CD4-positive, alpha-beta T cell treated with Interleukin-15 for 4 hours (primary cell): ENCODE results near the gene SH3PXD2B.
"Not testable (repeated sequence)": the region's sequence is repeated elsewhere in the genome, so short reads cannot be mapped to it uniquely, and the experiment has no call there.

Source experiments
- DNase-seq: peaks from one replicate; pipeline ENCODE4 v3.0.0-alpha.2; 2020; ENCODE audit warnings: low spot score

SH3PXD2B gene

DNA sequence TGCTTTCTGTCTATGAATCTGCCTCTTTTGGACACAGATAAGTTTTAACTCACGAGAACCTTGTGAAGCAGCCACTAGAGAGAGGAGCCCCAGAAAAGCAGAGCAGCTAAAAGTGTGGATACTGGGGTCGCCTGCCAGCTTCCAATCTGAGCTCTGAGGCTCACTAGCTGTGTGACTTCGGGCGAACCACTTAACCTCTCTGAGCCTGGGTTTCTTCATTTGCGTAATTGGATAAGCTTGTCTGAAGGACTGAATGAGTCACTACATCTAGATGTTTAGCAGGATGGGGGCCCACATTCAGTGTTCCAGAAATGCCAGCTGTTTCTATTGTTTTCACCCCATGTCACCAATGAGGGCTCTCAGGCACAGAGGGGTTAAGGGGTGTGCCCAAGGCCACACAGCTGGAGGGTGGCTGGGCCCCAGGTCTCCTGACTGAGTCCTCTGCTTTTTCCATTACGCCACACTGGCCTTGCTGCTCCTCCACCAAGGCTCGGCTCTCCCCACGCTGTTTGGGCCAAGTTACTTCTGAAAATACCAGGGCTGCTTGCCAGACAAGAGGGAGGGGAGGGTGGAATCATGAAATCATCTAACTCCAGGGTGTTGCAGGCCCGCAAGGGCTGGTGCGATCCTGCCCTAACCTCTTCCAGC is 36.2 kb downstream of the SH3PXD2B start:
- DNase-seq, result no peak

DNA sequence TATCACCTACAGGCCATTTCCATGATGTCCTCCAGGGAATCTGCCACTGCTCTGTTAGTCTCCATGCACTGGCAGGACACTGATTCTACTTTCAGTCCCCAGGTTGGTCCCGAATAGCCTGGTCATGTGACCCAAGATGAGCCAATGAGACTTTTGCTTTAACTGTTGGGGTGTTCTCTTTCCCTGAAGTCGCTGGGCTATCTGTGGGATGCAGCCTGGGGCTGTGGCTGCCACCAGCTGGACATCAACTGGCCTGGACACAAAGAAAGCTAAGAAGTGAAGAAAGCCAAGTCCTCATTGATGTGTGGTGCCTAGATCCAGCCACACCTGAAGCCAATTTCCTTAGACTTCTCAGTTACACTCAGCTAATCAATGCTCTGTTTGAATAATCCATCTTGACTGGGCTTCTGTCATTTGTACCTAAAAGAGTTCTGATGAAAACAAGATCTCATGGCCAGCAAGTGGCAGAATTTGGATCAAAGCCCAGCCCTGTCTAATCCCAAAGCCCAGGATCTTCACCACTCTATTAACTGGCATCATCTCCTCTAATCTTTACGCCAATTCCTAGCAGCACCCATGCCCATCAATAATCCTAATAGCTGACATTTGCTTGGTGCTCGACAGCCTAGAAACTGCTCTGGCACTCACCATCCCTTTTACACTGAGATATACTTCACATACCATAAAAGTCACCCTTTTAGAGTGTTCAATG is 37.0 kb downstream of the SH3PXD2B start:
- no peak for DNase-seq

DNA sequence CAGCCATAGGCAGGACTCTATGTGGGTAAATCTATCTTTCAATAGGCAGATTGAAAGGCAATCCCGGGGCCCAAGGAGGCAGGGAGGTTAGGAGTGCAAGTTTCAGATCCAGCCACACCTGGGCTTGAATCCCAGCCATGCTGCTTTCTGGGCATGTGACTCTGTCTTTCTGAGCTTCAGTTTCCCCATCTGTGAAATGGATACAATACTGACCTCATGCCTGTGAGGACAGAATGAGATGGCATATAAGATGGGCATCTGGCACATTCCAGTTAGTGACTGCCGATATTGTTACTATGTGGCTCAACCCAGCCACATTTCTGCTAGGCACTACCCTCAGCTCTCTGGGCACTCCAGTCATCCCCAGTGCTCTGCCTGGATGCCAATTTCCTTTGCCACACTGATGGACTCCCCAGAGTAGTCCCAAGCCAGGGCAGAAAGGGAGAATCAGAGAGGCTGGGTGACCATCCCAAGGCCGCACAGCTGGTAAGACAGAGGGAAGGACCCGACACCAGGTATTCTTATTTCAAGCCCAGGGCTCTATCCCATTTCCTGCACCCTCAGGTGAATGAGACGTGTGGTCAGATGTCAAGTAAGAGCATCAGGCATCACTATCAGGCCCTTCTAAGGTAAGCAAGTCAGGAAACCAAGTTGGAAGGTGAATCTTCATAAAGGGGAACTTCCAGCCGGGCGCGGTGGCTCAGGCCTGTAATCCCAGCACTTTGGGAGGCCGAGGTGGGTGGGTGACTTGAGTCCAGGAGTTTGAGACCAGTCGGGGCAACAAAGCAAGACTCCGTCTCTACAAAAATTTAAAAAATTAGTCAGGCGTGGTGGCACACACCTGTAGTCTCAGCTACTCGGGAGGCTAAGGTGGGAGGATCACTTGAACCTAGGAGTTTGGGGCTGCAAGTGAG is 38.7 kb downstream of the SH3PXD2B start:
- DNase-seq, result no peak

DNA sequence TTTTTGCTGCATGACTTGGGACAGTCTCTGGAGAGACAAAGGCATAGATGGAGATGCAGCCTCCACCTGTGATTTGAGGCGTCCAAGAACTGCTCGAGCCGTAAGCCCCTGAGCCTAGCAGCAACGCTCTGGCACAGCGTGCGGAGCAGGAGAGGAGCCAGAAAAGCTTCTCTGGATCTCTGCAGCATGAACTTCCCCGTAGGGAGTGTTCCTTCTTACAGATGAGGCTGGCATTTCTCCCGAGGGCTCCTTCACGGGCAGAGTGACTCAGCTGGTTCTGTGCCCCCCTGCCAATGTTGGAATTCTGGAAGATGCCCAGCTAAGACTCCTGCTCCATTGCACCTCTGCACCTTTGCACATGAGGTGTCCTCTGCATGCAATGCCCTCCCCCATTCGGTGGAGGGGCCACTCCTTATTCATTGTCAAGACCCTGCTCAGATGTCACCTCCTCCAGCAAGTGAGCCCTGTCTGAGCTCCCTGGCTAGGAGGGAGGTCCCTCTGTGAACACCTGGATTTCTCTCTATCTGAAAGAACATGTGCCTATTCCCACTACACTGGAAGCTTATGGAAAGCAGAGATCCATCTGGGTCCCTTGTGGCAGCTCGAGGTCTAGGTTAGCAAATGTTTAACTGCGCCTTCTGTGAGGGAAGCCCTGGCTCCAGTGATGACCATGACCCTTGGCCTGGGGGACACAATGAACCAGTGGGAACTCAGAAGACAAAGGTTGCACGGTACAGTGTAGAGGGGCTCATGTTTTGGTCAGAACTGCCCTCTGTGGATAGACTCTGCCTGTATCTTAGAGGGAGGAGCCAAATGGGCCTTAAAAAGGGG is 39.6 kb downstream of the SH3PXD2B start:
- DNase-seq, result no peak

DNA sequence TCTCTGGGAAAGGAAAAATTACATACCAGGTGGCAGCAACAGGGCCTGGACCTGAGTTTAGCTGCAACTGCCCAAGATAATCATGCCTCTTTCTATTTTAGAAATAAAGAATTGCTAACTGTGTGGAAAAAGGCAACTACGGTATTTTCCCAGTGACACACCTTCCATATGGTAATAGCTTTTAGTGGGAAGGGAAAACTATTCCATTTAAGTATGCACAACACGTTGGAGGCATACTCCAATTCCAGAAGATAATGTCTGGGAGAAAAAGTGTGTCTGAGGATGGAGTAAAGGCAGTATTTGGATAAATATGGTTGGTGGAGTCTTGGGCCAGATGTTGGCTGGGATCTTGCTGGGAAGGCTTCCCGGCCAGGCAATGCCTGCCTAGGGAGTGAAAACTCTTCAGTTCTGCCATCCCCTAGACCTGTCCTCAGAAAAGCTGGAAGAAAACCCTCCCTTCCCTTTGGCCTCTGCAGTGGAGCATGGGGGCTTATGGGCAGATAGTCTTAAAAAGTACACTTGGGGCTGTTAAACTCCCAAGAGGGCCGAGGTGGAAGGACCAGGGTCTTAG is 40.6 kb downstream of the SH3PXD2B start:
- no peak for DNase-seq

DNA sequence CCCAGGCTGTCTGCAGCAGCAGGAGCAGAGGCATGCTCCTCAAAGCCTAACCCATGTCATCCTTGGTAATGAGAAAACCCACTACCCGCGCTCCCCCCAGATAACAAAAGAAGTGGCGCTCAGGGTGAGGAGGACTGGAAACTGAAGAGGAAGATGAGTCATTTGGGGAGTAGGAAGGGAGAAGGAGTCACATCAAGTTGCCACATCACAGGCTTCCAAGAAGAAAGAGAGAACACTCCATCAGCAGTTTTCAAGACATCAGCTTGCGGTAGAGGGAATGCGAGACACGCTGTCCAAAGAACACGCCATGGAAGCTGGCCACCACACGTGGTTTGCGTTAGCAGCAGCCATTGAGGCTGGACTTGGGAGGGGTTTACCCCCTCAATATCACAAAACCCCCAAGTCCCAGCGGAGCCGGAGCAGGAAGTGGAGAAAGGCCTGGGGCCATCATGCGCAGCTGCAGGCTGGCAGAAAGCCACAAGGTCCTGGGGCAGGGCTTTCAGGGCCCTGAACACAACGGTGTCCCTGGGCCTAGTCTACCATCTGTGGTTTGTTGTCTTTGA is 41.5 kb downstream of the SH3PXD2B start:
- no peak for DNase-seq

DNA sequence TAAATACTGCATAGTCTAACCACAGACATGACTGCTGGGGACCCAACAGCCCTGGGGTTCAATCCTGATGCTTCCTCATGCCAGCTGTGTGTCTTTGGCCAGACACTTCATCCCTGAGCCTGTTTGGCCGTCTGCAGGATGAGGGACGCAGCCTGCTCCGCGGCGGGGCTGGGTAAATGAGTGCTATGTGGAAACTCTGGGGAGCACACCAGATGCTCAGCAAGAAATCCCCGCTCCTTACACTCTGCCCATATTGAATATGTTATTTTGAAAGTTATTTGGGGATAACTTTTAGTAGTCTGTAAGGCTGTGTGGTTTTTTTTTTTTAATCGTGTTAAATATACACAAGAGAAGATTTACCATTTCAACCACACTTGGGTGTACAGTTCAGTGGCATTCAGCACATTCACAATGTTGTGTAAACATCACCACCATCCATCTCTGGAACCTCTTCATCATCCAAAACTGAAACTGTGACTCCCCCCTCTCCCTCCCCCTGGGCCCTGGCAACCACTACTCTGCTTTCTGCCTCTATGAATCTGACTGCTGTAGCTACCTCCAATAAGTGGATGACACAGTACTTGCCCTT is 42.7 kb downstream of the SH3PXD2B start:
- no peak for DNase-seq

DNA sequence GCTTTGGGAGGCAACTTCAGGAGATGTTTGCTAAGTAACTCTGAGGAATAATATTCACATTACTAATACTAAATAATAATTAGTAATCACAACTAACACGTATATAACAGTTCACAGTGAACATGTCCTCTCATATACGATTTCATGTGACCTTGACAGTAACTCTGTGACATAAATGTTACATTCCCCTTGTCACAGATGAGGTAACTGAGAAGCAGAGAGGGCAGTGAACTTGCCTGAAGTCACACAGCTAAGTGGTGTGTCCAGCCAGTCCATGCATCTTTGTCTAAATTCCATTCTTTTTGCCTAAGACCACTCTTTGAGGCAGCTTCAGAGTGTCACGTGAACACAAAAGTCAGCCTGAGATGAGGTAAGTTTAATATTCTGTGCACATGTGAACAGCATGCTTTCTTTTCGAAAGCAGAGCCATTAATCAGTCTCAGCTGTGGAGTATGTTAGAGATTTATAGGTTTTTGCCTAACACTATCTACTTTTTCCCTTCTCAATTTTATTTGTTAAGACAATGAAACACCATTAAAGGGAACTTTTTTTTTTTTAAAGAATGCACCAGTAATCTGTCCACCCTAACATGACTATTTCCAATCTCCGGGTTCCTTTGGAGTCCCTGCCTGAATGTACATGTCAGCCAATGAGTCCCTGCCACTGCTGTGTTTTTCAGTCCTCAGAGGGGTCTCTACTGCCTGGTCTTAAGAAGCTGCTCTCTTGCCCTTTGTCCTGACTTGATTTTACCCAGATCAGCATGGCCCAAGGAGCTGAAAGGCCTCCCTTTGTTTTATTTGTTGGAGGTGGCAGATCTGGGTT is 43.5 kb downstream of the SH3PXD2B start:
- no peak for DNase-seq

DNA sequence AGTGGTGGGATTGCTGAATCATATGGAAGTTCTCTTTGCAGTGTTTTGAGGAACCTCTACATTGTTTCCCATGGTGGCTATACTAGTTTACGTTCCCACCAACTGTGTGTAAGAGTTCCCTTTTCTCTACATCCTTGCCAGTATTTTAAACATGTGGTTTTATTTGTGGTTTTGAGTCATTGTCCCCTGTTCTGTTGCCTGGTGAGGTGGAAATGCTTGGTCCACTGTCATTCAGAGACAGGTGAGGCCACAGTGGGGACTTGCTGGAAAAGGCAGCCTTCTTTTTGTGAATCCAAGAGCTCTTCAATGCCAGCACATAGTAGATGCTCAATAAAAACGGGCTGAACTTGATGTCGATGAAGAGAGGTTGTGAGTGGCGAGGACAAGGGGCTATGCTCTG is 44.2 kb downstream of the SH3PXD2B start:
- no peak for DNase-seq

DNA sequence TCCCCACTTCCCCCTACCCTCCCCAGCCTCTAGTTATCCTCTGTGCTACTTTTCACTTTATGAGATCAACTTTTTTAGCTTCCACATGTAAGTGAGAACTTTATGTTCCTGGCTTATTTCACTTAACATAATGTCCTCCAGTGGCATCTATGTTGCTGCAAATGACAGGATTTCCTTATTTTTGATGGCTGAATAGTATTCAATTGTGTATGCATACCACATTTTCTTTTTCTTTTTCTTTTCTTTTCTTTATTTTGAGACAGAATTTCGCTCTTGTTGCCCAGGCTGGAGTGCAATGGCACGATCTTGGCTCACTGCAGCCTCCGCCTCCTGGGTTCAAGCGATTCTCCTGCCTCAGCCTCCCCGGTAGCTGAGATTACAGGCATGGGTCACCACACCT is 44.8 kb downstream of the SH3PXD2B start:
- not testable (repeated sequence) for DNase-seq

DNA sequence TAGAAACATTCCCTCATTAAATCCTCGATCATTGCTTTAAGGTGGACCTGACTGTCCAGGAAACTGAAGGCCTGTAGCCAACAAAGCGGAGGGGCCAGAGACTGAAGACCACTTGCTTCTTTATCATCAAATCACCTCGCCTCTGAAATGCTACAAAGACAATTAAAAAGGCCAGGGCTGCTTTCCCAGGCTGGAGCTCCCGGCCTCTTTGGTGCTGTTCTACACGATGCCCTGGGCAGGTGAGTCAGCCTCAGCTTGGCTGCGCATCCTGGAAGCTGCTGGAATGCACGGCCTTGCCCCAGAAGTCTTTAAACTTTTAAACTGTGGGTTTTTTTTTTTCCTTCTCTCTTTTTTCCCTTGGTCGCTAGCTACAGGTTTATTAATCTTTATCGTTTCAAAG is 46.5 kb downstream of the SH3PXD2B start:
- no peak for DNase-seq

DNA sequence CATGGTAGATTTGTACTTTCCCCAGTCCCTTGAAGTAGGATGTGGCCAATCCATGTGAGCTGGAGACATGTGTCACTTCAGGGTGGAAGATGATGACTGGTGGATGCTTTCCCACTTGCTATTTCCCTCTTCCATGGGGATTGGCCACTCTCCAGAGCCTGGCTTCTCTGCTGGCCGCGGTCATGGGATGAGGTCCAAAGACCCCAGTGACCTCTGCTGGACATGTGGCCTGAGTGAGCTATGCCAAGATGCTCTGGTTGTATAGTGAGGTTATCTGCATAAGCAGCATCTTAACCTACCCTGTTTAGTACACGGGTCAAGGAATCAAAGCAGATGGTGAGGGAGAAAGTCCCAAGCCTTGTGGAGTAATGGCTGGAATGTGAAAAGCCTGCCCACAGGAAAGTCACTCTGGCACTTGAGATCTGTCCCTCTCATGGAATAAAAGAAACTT is 47.1 kb downstream of the SH3PXD2B start:
- no peak for DNase-seq

DNA sequence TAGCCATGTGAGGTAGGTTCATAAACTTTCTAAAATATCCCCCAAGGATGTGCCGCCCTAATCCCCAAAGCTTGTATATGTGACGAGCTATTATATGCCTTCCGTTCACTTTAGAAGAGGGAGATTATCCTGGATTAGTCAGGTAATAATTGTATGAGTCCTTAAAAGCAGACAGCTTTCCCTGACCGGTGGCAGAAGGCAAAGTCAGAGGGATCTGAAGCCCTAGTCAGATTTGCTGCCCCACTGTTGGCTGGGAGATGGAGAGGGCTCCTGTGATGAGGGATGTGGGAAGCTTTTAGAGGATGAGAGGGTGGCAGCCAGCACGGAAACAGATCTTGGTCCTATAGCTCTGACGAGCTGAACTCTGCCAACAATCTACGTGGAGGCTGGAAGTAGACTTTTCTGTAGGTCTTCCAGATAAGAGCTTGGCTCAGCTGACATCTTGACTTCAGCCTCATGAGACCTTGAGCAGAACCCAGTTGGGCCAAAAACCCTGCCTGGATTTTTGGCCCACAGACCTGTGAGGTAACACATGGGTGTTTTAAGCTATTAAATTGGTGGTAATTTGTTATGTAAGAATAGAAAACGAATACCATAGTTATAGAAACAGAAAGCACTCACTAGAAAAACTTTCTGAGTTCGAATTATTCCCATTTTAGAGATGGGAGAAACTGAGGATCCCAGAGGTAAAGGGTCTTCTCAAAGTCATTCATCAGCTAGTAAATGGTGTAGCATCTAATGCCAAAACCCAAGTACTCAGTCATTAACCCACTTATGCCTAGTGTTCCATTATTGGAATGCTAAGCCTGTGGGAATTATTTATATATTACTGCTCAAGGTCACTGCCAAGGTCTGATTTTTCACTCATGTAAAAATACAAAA is 48.9 kb downstream of the SH3PXD2B start:
- DNase-seq, result no peak

DNA sequence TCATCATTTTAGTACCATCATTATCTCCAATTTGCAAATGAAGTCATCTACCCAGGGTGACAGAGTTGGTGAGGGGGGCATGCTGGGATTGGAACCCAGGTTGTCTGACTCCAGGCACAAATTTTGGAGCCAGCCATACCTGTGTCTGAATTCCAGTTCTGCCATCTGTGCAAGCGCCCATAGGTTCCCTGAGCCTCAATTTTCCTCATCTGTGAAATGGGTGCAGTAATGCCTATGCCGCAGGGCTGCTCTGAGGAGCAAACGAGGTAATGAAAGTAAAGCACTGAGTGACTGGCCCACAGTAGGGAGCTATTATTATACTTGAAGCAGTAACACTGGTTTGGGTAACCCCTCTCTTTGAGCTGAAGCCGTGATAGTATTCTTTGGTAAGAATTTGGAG is 49.6 kb downstream of the SH3PXD2B start:
- no peak for DNase-seq

DNA sequence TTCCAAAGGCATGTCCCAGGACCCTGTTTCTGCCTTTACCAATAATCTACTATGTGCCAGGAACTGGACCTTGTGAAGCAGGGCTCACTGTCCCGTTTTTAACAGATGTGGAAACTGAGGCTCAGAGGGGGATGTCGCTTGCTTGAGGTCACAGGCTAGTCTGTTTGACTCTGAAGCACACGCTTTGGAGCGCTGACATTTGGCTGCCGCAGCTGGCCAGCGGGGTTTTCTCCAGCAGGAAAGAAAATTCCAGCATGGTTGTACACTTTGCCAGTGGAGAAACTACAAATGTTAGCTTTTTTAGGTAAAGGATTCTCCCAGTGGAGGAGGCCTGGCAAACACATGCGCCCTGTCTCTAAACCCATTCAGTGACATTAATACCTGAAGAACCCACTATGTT is 50.5 kb downstream of the SH3PXD2B start:
- DNase-seq, result no peak

DNA sequence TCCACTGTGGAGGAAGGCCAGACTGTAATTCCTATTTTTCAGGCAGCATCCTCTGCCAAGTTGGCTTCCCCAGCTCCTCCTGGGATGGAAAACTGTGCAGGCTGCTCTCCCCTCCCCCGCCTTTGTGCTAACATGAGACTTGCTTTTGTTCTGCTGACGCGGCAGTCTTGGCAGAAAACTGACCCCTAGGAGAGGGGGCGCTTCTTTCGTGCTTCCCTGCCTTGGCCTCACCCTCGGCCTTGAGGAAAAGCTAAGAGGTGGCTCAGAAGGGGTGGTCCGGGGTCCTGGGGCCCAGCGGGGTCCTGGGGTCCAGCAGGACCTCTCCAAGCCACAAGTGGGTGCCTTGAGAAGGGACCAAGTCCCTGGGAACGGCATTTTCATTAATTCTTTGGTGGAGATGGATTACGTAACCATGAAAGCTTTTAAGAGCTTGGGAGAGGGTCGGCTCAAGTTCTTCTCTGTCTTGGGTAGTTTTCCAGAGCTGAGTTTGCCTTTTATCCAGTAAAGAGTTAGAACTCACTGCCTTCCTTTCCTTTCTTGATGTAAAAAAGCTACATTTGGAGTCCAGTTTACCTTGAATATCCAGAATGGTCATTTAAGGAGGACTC is 51.0 kb downstream of the SH3PXD2B start:
- no peak for DNase-seq

DNA sequence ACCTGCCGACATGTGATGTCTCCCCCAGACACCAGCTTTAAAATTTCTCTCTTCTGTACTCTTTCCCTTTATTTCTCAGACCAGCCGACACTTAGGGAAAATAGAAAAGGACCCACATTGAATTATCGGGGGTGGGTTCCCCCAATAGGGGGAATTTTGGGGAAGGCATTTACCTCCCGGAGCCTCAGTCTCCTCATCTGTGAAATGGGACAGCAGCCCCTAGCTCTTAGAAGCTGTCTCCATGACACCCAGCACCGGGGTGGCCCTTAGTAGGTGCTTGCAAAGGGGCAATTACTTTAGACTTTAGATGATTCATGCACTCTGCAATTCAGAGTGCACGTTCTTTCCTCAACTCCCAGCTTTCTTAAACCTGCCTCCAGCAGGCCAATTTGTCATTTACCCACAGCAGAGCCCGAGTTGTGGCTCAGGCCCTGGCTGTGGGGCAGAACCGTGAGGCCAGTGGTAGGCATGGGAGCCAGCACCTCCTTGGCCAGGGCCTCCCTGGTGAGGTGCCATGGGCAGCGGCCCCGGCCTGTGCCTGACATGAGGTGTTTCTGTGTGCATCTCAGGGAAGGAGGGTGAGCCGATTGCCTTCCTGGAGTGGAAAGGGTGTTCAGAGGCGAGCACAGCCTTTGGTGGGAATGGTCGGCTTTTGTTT is 51.7 kb downstream of the SH3PXD2B start:
- no peak for DNase-seq

DNA sequence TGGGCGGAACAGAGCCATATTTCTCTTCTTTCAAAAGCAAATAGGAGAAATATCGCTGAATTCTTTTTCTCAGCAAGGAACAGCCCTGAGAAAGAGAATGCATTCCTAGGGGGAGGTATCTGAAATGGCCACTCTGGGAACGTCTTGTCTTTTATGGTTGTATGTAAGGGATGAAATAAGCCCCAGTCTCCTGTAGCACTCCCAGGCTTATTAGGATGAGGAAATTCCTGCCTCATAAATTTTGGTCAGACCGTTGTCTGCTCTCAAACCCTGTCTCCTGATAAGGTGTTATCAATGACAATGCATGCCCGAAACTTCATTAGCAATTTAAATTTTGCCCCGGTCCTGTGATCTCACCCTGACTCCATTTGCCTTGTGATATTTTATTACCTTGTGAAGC is 52.3 kb downstream of the SH3PXD2B start:
- not testable (repeated sequence) for DNase-seq
